Brain microvascular endothelial cell (primary cell): Measurements from ENCODE around the gene GSE1.

Experiments used
- DNase-seq: peaks from one replicate; pipeline ENCODE4 v3.0.0-alpha.2; 2020
- H3K27ac ChIP-seq: fragments of 250-450 bp; sonication (Bioruptor Pico); 2 replicates; pipeline ENCODE4 v1.5.1; 2020; ENCODE audit warnings: mild to moderate bottlenecking, moderate library complexity
- H3K27me3 ChIP-seq: fragments of 250-450 bp; sonication (Bioruptor Pico); replicated peaks from 2 replicates; pipeline ENCODE4 v1.5.1; 2020; ENCODE audit warnings: mild to moderate bottlenecking
- H3K36me3 ChIP-seq: fragments of 250-450 bp; sonication (Bioruptor Pico); replicated peaks from 2 replicates; pipeline ENCODE4 v1.5.1; 2020; ENCODE audit warnings: mild to moderate bottlenecking
- H3K4me3 ChIP-seq: 2 replicates; pipeline ENCODE4 v1.5.1; 2011; ENCODE audit warnings: low read depth, mild to moderate bottlenecking, control low read depth, low read length, moderate library complexity
- CTCF ChIP-seq: IDR thresholded peaks from 2 replicates; pipeline ENCODE4 v1.5.1; 2011; ENCODE audit warnings: low read depth, mild to moderate bottlenecking, moderate library complexity, low read length, control low read depth, inconsistent platforms; ENCODE audit errors: missing control alignments
- in situ Hi-C: cut with HindIII; loops from 2 replicates; pipeline ENCODE4 v1.10.0; 2017; ENCODE audit warnings: low sequenced_read_pairs, low pct_ligation_motif_present

The GSE1 gene

GRCh38 chr16:85712801-85713200, 99.7 kb downstream of the GSE1 start:
- H3K4me3 ChIP-seq = no peak overlapping the region
- in situ Hi-C loops = no loop called here
- no peaks in the 10 kb centered on the region for H3K27me3 ChIP-seq
- H3K36me3 ChIP-seq = no peaks in the 10 kb centered on the region
- TF ChIP-seq CTCF = no peak
- no peak overlapping the region for H3K27ac ChIP-seq
- no peak for DNase-seq

- H3K36me3 ChIP-seq = no peaks in the 10 kb centered on the region
- H3K27me3 ChIP-seq = no peaks in the 10 kb centered on the region
- no peak for TF ChIP-seq CTCF
- in situ Hi-C loops = no loop called here
- no peak overlapping the region for H3K4me3 ChIP-seq
- no peak for DNase-seq
- no peak overlapping the region for H3K27ac ChIP-seq
These were observed 102.3 kb downstream of the GSE1 start for GRCh38 chr16:85715169-85716021.

GRCh38 chr16:85716022-85716679, 103.0 kb downstream of the GSE1 start:
- no peak overlapping the region for H3K27ac ChIP-seq
- no peak for TF ChIP-seq CTCF
- no peaks in the 10 kb centered on the region for H3K27me3 ChIP-seq
- no peak overlapping the region for H3K4me3 ChIP-seq
- no peaks in the 10 kb centered on the region for H3K36me3 ChIP-seq
- in situ Hi-C loops = no loop called here
- no peak for DNase-seq

- DNase-seq = no peak
- Histone ChIP-seq H3K27ac (no peak overlapping the region), H3K36me3 (no peaks in the 10 kb centered on the region), H3K27me3 (no peaks in the 10 kb centered on the region), H3K4me3 (no peak overlapping the region)
- in situ Hi-C loops = no loop called here
- no peak for TF ChIP-seq CTCF
These were observed 103.5 kb downstream of the GSE1 start for GRCh38 chr16:85716680-85717038.

GRCh38 chr16:85717393-85718152, 104.5 kb downstream of the GSE1 start:
- TF ChIP-seq CTCF = peak; percentile 73
- DNase-seq = peak; percentile 34
- Histone ChIP-seq H3K27ac (no peak overlapping the region), H3K27me3 (no peaks in the 10 kb centered on the region), H3K36me3 (no peaks in the 10 kb centered on the region), H3K4me3 (no peak overlapping the region)
- in situ Hi-C loops = no loop called here
